ENCODE results near the gene KRABD2.

DNA sequence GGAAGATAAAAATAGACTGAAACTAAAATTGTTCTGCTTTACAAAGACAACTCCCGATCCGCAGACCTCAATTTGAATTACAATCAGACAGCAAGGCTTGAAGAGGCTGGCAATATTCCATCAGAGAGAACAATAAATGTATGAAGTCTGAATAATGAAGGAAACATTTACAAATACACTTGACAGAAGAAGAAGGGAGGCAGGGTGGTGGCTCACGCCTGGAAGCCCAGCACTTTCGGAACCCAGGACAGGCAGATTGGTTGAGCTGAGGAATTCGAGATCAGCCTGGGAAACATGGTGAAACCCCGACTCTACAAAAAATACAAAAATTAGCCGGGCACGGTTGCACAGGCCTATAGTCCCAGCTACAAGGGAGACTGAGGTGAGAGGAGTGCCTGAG lies 22.3 kb downstream of the KRABD2 start:
- TF ChIP-seq EZH2 (IDR thresholded peaks at IDR 0.05; ENCODE audit: low read length), result no peak
- TF ChIP-seq, protein P1, sequence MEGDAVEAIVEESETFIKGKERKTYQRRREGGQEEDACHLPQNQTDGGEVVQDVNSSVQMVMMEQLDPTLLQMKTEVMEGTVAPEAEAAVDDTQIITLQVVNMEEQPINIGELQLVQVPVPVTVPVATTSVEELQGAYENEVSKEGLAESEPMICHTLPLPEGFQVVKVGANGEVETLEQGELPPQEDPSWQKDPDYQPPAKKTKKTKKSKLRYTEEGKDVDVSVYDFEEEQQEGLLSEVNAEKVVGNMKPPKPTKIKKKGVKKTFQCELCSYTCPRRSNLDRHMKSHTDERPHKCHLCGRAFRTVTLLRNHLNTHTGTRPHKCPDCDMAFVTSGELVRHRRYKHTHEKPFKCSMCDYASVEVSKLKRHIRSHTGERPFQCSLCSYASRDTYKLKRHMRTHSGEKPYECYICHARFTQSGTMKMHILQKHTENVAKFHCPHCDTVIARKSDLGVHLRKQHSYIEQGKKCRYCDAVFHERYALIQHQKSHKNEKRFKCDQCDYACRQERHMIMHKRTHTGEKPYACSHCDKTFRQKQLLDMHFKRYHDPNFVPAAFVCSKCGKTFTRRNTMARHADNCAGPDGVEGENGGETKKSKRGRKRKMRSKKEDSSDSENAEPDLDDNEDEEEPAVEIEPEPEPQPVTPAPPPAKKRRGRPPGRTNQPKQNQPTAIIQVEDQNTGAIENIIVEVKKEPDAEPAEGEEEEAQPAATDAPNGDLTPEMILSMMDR (optimal IDR thresholded peaks at IDR 0.05 in 1 of 3, IDR thresholded peaks at IDR 0.05 in 1 of 3, conservative IDR thresholded peaks at IDR 0.05 in 1 of 3; ENCODE audit: extremely low read depth in 1 of 3, insufficient read depth in 2 of 3, low read length in 3 of 3), result no peak
